Hypothalamus (tissue), 51 donors: ENCODE measurements around the gene CCL16.
"Not testable (repeated sequence)": the region's sequence is repeated elsewhere in the genome, so short reads cannot be mapped to it uniquely, and the experiment has no call there.

Experiments used
- DNase-seq, 51 donors: peaks; one replicate each; lab custom pipeline; 2025; lab: John Stamatoyannopoulos, UW

CCL16 gene

DNA sequence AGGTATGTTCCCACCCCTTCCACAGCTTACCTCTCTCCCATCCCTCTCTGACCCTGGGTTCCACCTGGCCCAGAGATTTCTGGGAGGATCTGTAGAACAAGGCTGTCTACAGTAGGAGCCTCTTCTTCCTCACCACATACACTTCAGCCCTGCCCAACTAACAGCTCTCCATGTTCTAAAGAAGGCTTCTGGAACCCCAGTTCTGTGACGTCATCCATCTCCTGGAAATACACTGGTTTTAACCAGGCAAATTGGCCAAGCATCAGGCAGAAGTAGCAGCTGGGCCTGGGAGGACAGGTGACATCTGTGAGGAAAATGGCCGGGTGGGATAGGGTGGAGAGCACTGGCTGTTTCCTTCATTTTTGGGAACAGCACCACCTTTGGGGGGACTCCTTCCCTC is 37.8 kb downstream of the CCL16 start, which contains the start of gene LYZL6:
LYZL6 (minus strand) TSS at position 177 of the 400 bp plus-strand sequence. CDS start 4,357 bp downstream, outside the sequence.
- no peak for DNase-seq

DNA sequence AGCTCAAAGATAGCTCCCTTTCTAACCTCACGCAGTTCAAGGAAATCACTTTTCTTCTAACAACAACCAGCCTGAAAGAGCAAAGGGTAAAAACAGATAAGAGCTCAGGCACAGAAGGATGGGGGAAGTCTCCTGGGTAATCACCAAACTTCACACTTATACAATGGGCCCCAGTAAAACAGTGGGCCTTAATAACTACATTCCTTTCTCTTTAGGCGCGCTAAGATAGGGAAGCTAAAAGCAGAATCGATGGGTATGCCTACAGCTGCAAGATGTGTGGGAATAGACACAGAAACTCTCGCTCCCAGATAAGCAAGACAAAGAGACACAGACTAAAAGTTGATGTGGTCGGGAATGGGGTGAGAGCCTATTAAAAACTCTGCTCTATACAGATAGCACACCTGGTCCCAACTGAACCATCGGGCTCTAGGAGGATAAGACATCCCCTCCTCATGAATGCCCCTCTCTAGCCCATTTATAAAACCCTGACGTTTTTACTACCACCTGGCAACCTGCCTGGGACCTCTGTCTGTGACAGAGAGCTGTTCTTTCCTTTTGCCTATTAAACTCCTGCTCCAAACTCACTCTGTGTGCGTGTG is 38.6 kb downstream of the CCL16 start:
- no peak for DNase-seq

DNA sequence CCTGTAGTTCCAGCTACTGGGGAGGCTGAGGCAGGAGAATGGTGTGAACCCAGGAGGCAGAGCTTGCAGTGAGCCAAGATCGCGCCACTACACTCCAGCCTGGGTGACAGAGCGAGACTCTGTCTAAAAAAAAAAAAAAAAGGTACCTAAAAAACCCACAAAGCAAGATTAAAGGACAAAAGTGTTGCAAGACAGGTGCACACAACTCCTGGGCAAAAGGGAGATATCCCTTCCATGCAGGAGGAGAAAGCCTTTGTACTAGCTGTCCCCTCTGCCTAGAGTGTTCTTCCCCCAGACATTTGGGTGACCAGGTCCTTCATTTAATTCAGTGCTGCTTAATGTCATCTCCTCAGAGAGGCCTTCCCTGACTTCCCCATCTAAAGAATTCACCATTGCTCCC is 42.8 kb downstream of the CCL16 start:
- not testable (repeated sequence) for DNase-seq

DNA sequence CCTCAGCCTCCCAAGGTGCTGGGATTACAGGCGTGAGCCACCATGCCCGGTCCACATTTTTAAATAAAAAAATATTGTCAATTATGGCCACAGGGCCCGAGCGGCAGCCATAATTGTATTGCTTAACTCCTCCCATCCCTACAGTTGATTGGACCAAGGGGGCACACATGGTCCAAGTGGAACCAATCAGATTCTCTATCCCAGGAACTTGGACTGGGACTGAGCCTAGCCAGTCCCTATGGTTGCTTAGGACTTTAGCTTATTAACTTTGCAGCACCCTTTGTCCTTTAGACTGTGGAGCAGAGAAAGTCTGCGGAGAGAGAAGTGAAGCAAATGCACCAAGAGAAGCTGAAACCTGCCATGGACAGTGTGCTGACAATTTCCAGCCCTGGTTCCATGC is 45.2 kb downstream of the CCL16 start:
- no peak for DNase-seq

DNA sequence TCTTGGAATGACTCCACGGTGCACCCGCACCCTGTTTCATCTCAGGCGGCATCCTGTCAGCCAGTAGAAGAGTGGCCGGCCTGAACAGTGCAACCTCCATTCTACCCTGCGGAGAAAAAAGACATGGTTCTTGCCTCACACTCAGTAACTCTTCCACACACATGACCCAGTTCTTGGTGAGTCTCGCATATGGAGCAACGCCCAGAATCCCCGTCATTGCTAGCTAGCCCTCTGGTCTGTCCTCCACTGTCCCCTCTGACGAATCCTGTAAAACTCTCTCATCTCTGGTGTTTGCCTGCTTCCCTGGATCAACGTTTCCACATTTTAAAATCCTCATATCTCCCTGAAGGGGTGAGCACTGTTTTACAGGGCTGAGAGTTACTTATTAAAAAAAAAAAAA is 46.5 kb downstream of the CCL16 start:
- DNase-seq, result no peak

DNA sequence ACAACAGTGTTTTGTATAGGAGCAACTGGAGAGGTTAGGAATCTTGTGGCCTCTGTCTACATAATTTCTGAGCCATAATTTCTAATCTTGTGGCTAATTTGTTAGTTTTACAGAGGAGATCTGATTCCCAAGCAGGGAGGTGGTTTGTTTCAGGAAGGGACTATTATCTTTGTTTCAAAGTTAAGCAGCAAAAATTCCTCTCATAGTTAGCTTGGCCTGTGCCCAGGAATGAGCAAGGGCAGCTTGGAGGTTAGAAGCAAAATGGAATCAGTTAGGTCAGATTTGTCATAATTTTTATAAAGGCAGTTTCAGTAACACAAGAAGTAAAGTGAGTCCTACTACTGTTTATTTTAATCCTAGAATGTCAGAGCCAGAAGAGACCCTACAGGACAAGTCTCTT is 48.7 kb downstream of the CCL16 start:
- DNase-seq, result no peak

DNA sequence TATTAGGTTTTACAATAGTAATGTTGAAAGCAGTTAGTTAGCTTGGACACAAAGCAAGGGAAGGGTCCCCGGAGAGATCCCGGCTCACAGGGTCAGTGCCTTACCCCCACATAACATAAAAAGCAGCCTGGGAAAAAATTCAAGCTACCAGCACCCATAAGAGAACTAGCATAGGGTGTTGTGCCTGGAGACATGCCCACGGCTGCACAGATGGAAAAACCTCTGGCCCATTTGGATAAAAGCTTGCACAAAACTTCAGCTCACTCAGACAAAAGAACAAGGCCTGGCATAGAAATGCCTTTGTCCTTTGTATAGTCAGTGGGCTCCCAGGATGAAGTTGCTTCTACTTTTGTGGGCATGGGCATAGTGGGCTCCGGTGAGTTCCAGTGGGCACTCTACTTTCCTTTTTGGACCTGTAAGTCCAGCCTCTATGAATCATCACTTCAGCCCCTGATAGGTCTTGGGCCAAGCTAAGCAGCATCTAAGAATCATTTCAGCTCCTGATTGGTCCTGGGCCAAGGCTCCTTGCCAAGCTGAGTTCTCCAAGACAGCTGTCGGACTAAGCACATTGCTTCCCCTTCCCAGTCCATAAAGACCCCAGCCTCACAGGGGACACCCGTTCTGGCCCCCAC is 49.4 kb downstream of the CCL16 start:
- no peak for DNase-seq

DNA sequence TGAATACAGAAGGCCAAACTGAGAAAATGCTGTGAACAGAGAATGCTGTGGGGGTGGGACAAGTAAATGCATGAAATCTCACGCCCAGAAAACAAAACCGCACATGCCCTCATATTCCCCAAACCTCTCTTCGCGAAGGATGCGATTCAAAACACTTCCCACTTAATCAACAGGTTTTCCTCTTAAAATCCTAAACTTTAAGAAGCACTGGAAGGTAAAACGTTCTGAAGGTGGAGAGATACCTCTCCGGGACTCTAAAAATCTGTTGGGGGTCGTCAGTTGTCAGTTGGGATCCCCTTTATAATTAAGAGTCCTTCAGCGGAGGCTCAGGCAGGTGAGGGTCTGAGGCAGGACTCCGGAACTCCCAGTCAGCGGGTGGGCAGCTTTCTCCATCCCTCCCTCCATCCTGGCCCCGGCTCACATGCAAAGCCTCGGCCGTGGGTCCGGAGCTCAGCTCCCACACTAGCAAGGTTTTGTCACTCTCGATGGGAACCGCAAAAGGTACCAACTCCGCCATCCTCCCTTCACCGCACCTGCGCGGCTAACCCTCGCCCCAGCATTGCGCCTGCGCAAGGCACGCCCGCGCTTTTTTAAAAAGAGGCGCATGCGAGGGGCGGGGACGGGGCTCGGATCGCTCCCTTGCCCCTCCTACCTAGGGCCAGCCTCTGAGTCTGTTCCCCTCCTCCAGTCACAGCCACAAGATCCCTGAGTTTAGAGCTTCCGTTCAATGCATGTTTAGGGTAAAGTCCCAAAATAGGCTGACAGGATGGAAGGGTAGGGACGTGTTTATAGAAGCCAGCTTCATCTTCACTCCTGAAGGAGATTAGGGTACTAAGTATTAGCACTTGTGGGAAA is 50.9 kb downstream of the CCL16 start, which contains the start of gene RDM1:
RDM1 (minus strand) TSS at position 563 of the 855 bp plus-strand sequence; CDS start at position 517, 46 bp downstream.
- peak in 30 of 51 donors; percentile 4 to 71 (median 18) for DNase-seq

DNA sequence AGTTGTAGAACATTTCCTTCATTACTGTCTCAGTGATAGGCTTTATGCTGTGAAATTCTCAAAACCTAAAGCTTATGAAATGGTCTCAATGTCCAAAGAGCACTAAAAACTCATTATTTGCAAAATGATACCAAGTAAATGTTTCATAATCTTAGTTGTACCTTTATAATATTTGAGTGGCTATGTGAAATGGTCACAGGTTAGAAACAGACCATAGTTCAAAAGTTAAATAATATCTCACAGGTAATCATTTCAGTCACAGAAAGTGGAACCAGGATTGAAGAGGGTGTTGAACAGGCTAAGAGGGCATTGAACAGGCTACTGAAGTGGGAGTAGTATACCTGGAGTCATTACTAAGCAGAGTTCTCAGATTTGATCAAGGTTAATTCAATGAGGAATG is 53.6 kb downstream of the CCL16 start:
- DNase-seq, result no peak
